GM21528 (cell line): ENCODE measurements around the gene TMEM45A.
"Not testable (repeated sequence)": the region's sequence is repeated elsewhere in the genome, so short reads cannot be mapped to it uniquely, and the experiment has no call there.

Source experiments
- ATAC-seq: cut with Tn5 transposase; IDR thresholded peaks from one replicate; pipeline ENCODE4 v1.9.1; 2021; ENCODE audit warnings: mild to moderate bottlenecking, moderate library complexity; ENCODE audit not compliant: unreplicated experiment, low FRiP score

The TMEM45A gene

DNA sequence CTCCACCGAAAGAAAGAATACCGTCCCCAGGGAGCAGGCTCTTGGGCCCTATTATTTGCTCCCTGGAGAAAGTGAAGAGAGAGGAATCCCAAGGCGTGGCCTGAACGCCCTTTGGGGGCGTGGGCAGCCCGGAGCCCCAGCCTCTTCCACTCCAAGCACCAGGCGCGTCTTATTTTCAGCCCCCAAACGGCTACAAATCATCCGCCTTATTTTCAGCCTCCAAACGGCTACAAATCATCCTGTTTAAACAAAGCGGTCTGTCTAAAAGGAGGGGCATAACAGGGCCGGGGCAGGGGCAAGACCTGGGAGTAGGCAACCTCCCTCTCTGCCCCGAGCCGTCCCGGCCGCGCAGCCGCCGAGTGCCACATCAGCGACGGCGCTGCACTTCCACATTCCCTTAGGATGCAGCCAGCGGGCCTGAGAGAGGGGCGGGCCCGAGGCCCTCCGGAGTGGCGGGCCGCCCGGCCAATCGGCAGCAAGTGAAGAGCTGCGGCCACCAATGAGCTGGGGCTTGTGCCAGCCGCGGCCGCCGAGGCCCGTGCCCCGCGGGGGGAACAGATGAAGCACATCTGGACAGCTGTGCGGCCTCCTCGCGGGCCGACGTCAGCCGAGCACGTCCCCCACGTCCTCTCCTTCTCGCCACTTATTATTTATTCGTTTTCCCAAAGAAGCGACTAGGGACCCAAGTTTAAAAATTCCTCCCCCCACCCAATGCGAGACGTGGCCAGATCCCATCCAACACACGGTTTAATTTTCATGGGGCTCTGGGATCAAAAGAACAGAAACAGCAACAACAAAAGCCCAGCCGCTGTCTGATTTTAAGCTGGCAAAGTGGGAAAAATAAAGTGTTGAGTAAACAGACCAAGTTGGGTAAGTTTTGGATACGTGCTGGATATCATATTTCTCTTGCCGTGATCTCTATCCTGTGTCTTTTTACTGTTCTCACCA, at the start of gene TMEM45A:
TSS of gene TMEM45A (plus strand) at position 561 of the 948 bp plus-strand sequence. CDS start 62,593 bp downstream, outside the sequence.
- ATAC-seq: peak; percentile 96

GRCh38 chr3:100443690-100444089, 48.7 kb upstream of the TMEM45A start:
- ATAC-seq: no peak

DNA sequence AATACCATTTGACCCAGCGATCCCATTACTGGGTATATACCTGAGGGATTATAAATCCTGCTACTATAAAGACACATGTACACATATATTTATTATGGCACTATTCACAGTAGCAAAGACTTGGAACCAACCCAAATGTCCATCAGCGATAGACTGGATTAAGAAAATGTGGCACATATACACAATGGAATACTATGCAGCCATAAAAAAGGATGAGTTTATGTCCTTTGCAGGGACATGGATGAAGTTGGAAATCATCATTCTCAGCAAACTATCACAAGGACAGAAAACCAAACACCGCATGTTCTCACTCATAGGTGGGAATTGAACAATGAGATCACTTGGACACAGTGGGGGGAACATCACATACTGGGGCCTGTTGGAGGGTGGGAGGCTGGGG, 45.4 kb upstream of the TMEM45A start:
- not testable (repeated sequence) for ATAC-seq

- no peak for ATAC-seq
These were observed 44.3 kb upstream of the TMEM45A start for GRCh38 chr3:100448079-100448478.

DNA sequence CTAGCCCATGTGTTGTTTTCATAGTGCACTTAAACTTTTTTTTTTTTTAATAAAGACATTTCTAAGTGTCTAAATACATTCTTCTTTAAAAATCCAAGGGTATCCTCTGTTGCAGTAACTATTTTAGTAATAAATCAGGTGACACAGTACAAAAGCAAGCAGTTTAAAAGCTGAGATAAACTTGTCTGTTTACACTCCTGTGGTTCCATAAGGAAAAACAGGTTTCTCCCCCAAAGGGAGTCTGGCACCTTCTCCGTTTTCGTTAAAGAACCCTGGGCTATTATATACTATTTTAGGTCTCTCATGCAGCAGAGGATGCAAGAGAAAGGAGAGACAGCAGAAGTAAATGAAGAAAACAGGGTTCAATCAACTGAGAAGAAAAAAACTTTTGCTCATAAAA, 43.2 kb upstream of the TMEM45A start:
- no peak for ATAC-seq

GRCh38 chr3:100454677-100455076, 37.7 kb upstream of the TMEM45A start:
- no peak for ATAC-seq

DNA sequence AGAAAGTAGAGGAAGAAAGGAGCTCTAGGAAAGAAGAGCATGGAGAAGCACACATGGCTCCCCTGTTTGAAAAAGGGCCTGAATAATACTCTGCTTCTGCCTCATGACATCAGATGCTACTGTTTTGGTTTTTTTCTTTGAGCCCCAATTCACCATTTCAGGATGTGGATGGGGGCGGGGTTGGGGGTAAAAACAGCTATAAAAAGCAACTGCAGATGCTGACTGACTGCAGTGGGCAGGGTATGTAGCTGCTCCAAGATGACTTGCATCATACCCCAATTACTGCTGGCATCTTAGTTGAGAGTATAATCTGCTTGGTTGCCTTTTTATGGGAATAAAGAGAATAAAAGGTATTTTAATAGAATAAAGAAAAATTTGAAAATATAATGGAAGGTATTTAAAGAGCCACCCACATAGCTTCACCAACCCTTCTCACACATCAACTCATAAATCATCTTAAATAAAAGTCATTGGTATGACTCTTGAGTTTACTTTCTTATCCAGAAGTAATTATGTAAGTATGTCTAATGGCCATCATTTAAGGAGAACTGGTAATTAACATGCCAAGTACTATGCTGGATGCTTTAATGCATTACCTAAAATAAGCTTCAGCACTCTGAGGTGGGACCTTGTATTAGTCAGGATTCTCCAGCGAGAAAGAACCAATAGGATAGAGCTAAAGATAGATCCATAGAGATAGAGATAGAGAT, 36.4 kb upstream of the TMEM45A start:
- ATAC-seq: no peak

DNA sequence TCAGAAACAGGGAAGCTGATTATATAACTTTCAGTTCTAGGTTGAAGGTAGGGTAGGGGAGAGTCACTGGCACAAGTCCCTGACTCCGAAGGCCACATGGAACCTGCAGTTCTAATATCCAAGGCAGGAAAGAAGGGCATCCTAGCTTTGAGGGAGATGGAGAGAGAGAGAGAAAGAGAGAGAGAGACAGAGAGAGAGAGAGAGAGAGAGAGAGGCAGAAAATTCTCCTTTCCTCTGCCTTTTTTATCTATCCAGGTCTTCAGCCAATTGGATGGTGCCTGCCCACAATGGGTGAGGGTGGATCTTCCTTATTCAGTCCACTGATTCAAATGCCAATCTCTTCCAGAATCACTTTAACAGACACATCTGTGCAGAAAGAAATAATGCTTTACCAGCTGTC, 35.7 kb upstream of the TMEM45A start:
- no peak for ATAC-seq

- ATAC-seq: no peak
These were observed 34.6 kb upstream of the TMEM45A start for GRCh38 chr3:100457811-100458210.

GRCh38 chr3:100458814-100459213, 33.6 kb upstream of the TMEM45A start:
- ATAC-seq: no peak

GRCh38 chr3:100463002-100463401, 29.4 kb upstream of the TMEM45A start:
- ATAC-seq: peak; percentile 90

DNA sequence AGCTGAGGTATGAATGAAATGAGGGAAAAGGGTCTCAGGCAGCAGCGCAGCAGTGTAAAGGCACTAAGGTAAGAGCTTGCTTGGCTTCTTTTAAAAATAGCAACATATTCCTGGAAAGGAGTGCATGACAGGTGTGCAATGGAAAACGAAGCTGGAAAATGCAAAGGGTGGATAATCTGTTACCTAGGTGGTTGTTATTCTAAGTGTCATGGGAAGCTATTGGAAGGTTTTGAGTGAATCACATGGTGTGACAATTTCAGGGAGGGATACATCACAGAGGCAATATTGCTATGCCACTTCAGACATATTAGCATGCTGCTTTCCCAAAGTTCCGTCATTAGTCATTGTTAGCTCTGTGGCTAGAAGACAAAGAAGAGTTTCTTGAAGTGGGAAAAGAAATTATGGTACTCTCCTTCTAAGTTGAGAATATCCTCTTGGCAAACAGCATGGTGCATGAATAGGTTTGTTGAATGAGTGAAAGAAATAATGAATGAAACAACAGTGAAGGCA, 28.7 kb upstream of the TMEM45A start:
- ATAC-seq: no peak

DNA sequence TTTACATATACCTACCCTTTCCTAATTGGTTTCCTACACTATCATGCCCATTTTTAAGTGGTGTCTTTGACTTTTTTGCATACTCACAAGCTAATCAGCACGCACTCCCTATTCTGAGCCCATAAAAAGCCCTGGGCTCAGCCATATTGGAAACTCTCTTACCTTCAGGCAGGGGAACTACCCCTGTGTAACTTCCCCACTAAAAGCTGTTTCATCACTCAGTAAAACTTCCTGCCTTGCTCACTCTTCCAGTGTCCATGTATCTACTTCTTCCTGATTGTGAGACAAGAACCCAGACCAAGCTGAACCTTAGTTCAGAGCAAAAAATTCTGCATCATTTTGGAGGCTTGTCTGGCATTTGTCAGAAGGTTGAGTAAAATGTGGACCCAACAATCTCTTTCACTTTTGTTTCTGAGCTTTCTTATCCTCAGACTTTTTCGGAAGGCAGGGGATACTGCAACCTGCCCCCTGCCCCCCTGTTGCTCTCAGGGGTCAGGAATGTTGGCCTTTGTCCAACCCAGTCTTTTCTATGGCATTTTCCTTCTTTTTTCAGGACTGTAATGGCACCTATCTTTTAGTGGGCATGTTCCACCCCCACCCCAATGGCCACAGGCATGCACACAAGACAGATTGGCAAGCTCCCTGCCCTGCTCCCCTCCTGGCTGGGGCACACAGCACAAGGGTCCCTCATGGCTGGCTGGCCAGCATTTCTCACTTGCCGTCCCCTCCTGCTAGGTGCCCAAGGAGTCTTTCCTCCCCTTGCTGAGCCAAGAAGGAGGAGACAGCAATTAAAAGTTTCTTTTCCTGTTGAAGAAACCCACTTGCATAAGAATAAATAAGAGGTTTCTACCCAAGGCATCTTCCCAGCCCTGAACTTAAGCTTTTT, 26.3 kb upstream of the TMEM45A start:
- ATAC-seq: no peak

DNA sequence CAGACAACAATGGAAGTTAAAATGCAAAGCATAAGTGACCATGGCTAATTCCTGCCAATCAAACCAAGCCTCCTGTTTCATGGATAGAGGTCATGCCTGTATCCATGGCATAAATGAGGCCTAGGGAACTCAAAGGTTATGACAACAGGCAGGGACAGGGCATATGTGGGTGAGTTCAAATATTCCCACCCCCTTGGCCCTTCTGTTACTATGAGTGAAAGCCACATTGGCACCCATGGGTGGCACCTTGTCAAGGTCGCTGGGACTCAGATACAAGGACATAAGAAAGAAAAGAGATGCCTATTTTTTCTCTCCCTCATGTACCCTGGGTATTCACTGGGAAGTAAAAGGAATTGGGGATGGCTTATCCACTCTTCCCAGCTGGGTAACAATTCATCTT, 25.3 kb upstream of the TMEM45A start:
- no peak for ATAC-seq

GRCh38 chr3:100468676-100469075, 23.7 kb upstream of the TMEM45A start:
- ATAC-seq: no peak

DNA sequence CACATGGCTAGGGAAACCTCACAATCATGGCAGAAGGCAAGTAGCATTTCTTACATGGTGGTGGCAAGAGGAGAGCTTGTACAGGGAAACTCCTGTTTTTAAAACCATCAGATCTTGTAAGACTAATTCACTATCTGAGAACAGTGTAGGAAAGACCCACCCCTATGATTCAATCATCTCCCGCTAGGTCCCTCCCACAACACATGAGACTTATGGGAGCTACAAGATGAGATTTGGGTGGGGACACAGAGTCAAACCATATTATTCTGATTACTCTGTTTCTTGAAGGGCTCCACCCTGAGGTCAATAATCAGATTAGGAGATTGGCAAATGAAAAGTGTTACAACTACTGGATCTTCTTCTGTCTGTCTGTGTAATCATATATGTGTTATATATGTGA, 21.5 kb upstream of the TMEM45A start:
- ATAC-seq: no peak

DNA sequence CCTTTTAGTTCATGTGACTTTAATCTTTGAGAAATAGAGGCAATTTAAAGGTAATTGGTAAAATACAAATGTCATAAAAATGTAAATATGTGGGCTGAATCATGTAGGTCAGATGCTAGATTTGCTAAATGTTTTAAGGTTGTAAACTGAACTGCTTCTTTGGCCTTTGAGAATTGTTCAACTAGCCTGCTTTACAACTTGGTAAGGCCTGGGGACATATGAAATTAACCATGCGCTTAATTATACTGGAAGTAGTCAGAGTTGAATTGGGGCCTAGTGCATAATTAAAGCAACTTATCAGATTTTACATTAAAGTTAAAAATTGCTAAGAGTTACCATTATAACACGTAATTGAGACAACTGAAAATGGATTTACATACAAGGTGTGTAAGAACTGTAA, 21.0 kb upstream of the TMEM45A start:
- no peak for ATAC-seq

GRCh38 chr3:100477851-100478360, 14.5 kb upstream of the TMEM45A start:
- ATAC-seq: not testable (repeated sequence)

DNA sequence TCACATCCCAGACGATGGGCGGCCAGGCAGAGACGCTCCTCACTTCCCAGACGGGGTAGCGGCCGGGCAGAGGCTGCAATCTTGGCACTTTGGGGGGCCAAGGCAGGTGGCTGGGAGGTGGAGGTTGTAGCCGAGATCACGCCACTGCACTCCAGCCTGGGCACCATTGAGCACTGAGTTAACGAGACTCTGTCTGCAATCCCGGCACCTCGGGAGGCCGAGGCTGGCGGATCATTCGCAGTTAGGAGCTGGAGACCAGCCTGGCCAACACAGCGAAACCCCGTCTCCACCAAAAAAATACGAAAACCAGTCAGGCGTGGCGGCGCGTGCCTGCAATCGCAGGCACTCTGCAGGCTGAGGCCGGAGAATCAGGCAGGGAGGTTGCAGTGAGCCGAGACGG, 13.9 kb upstream of the TMEM45A start:
- not testable (repeated sequence) for ATAC-seq

- ATAC-seq: no peak
These were observed 12.3 kb upstream of the TMEM45A start for GRCh38 chr3:100480081-100480480.
